Dedifferentiated amniotic fluid mesenchymal stem cell (primary cell): ENCODE results near the gene TRIM40.

Experiments used
- DNase-seq: peaks from one replicate; pipeline ENCODE4 v3.0.0-alpha.2; 2016; ENCODE audit errors: extremely low spot score

Gene TRIM40

GRCh38 chr6:30147096-30147495 lies 11.2 kb downstream of the TRIM40 start:
- no peak for DNase-seq

GRCh38 chr6:30149234-30149633 lies 13.3 kb downstream of the TRIM40 start:
- DNase-seq, result no peak

- DNase-seq, result no peak
Measured at GRCh38 chr6:30149858-30150550, 14.1 kb downstream of the TRIM40 start.

- DNase-seq, result no peak
Measured at GRCh38 chr6:30150671-30151395, 14.9 kb downstream of the TRIM40 start.

- no peak for DNase-seq
Measured at GRCh38 chr6:30151580-30151979, 15.6 kb downstream of the TRIM40 start.

GRCh38 chr6:30152016-30152673 lies 16.2 kb downstream of the TRIM40 start:
- DNase-seq, result no peak

- DNase-seq, result no peak
Measured at GRCh38 chr6:30152910-30153610, 17.1 kb downstream of the TRIM40 start.

- DNase-seq, result no peak
Measured at GRCh38 chr6:30154061-30154460, 18.1 kb downstream of the TRIM40 start.

- DNase-seq, result peak; percentile 19
Measured at GRCh38 chr6:30154709-30155519, 19.0 kb downstream of the TRIM40 start.

GRCh38 chr6:30155520-30156261 lies 19.8 kb downstream of the TRIM40 start:
- DNase-seq, result no peak

- DNase-seq, result no peak
Measured at GRCh38 chr6:30156262-30156599, 20.3 kb downstream of the TRIM40 start.

- no peak for DNase-seq
Measured at GRCh38 chr6:30156774-30157173, 20.8 kb downstream of the TRIM40 start.

- DNase-seq, result no peak
Measured at GRCh38 chr6:30157581-30157980, 21.6 kb downstream of the TRIM40 start.

- no peak for DNase-seq
Measured at GRCh38 chr6:30157999-30158398, 22.1 kb downstream of the TRIM40 start.

- no peak for DNase-seq
Measured at GRCh38 chr6:30158475-30159040, 22.6 kb downstream of the TRIM40 start.

- DNase-seq, result no peak
Measured at GRCh38 chr6:30160008-30160784, 24.3 kb downstream of the TRIM40 start.

- no peak for DNase-seq
Measured at GRCh38 chr6:30160785-30161531, 25.0 kb downstream of the TRIM40 start, which contains the start of gene TRIM10. Gene TRIM10, minus strand, starts transcription at chr6:30161211. Its CDS starts 353 bp downstream, at chr6:30160858.

GRCh38 chr6:30162265-30163089 lies 26.5 kb downstream of the TRIM40 start:
- no peak for DNase-seq
